Daoy (cell line): ENCODE measurements around the gene ZFP64. TPM values are rescaled to one million over a fixed set of nuclear protein-coding genes. Genes with fewer than 3 reads are reported as not detected.
"Not testable (repeated sequence)": the region's sequence is repeated elsewhere in the genome, so short reads cannot be mapped to it uniquely, and the experiment has no call there.

Experiments used
- DNase-seq: peaks from one replicate; pipeline ENCODE4 v3.0.0-alpha.2; 2015; ENCODE audit warnings: low read depth
- total RNA-seq: library from RNA; depleted of rRNA; stranded (reverse); fragments of >200 nt; shearing (Covaris generic); gene quantifications from 2 replicates; pipeline ENCODE4 v1.2.3, GENCODE V29; 2014; rRNA removed

Gene ZFP64
- 17.8 and 31.9 TPM in 2 replicates for total RNA-seq

DNA sequence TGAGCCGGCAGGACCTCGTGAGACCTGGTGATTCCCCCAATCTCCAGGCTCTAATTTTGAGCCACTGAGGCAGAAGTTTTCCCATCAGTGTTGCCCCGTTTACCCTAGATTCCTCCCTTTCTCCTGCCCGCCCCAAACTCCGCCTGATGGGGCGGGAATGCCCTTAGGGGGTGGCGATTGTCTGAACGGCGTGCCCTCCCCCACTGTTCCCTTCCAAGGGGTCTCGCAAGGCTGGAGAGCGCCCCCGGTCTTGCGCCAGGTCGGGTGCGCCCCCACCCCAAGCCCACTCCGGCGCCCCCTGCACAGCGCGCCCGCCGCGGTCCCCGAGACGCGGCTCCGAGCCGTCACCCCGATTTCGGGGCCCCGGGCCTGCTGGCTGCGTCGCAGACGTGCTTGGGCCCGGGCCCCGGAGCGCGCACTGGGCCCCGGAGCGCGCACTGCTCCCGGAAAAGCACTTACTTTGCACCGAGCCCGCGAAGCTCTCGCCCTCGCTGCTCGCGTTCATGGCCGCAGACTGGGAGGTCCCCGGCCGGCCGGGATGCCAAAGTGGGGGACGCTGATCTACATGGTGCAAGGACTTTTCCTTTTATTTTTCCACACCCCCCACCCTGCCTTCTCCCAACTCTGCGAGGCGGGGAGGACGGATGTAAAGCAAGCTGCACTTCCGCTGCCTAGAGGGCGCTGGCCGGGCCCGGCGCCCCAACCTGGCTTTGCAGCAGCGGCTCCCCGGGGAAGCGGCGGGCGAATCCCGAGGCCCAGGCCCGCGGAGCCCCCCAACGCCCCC, at the start of gene ZFP64:
ZFP64 (minus strand) TSS at position 648 of the 784 bp plus-strand sequence; CDS start at position 505, 143 bp downstream.
- peak; percentile 82 for DNase-seq

DNA sequence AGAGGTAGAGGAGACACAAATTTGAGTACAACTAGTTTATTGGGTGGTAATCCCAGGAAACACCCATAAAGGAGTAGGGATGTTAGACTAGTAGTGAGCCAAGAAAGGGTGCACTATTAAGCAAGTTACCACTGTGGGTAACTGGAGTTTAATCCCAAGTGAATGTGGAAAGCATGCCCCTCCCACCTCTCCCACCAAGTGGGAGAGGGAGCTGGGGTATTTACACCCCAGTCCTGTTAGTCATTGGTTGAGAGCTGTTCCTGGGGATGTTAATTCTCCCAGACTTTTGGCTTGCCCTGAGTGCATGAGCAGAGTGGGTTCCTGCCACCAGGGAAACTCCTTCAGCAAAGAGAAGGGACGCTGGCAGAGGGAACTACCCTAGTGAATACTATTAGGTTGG, 49.2 kb upstream of the ZFP64 start:
- DNase-seq: no peak

DNA sequence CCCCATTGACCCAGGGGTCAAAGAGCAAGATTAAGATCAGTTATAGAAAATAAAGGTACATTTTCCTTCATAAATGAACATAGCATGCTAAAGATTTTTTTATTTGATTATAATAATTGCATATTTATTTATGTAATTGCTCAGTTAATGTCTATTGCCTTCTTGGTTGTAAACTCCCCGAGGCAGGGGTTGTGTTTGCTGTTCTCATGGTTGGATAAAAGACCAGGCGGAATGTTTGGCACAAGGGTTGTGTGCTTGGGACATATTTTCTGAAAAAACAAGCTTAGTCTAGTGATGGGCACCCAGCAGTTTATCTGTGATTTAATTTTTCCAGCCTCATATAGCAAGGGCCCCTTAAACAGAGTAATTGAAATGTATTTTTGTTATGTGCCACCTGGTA, 47.5 kb upstream of the ZFP64 start:
- no peak for DNase-seq

GRCh38 chr20:52236292-52236691, 44.7 kb upstream of the ZFP64 start:
- DNase-seq: no peak

- no peak for DNase-seq
Measured at GRCh38 chr20:52235129-52235528, 43.5 kb upstream of the ZFP64 start.

- DNase-seq: no peak
Measured at GRCh38 chr20:52234302-52235045, 42.9 kb upstream of the ZFP64 start.

- DNase-seq: no peak
Measured at GRCh38 chr20:52231230-52231746, 39.7 kb upstream of the ZFP64 start.

DNA sequence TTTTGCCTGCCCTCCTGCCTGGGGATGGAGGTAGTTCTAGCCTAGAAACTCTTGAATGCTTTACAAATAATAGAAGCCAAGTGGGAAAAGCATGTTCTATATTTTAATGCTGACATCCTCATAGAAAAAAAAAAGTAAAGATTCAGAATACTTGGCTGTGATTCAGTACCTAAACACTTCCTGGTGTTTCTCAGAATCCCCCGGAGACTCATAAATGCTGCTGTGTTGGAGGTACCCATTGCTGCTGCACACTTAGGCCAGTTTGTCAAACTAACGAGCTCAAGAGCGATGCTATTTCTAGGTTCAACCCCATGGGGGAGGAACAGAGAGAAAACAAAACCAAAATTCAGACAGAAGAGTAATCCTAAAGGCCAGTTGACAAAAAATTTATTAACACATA, 38.8 kb upstream of the ZFP64 start:
- peak; percentile 69 for DNase-seq

DNA sequence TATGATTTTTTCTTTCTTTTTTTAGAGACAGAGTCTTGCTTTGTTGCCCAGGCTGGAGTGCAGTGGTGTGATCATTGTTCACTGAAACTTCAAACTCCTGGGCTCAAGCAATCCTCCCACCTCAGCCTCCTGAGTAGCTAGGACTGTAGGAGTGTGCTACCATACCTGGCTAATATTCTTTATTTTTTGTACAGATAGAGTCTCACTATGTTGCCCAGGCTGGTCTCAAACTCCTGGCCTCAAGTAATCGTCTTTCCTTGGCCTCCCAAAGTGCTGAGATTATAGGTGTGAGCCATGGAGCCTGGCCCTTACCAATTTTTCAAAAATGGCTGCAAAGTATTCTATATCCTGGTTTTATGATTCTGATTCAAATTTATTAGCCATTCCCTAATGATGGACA, 37.8 kb upstream of the ZFP64 start:
- DNase-seq: not testable (repeated sequence)

DNA sequence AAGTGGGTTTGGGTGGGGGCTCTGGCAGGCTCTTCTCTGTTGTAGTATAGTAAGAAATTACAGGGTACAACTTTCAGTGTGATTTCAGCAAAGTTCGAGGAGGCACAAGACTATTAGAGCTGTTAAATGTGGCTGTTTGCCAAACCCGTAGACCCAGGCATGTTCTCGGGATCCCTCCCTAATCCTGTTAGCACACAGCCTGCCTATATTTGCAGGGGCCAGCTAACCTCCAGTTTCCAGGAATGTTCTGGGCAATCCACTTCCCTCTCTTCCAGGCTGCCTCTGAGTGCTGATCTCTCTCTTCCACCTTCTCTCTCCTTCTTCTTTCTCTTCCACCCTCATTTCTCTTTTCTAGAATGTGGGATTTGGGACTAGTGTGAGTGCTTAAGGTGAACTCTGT, 34.8 kb upstream of the ZFP64 start:
- DNase-seq: no peak

DNA sequence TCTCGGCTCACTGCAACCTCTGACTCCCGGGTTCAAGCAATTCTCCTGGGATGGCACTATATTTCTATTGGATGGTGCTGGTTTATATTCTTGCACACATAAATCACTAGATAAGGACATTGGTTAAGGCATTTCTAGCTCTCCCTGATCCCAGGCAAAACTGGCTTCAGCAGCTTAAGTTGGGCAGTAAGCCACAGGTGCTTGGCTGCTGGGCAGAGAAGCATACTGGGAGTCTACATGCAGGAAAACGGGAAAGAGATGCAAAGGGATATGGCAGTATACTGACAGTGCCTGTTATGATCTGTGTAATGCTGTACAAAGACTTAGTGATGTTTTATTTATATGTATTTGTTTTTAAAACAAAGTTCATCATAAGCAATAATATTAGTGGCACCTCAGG, 33.3 kb upstream of the ZFP64 start:
- no peak for DNase-seq

DNA sequence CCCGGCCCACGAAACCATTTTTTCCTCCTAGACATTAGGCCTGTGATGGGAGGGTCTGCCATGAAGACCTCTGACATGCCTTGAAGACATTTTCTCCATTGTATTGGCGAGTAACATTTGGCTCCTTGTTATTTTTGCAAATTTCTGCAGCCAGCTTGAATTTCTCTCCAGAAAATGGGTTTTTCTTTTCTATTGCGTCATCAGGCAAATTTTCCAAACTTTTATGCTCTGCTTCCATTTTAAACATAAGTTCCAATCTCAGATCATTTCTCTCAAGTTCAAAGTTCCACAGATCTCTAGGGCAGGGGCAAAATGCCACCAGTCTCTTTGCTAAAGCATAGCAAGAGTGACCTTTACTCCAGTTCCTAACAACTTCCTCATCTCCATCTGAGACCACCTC, 29.8 kb upstream of the ZFP64 start:
- not testable (repeated sequence) for DNase-seq

DNA sequence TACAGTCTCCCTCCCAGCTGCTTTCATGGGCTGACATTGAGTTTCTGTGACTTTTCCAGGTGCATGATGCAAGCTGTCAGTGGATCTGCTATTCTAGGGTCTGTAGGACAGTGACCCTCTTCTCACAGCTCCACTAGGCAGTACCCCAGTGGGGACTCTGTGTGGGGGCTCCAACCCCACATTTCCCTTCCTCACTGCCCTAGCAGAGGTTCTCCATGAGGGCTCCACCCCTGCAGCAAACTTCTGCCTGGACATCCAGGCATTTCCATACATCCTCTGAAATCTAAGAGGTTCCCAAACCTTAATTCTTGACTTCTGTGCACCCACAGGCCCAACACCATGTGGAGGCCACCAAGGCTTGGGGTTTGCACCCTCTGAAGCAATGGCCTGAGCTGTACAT, 29.3 kb upstream of the ZFP64 start:
- DNase-seq: not testable (repeated sequence)

- DNase-seq: peak; percentile 3
Measured at GRCh38 chr20:52219441-52219840, 27.9 kb upstream of the ZFP64 start.

DNA sequence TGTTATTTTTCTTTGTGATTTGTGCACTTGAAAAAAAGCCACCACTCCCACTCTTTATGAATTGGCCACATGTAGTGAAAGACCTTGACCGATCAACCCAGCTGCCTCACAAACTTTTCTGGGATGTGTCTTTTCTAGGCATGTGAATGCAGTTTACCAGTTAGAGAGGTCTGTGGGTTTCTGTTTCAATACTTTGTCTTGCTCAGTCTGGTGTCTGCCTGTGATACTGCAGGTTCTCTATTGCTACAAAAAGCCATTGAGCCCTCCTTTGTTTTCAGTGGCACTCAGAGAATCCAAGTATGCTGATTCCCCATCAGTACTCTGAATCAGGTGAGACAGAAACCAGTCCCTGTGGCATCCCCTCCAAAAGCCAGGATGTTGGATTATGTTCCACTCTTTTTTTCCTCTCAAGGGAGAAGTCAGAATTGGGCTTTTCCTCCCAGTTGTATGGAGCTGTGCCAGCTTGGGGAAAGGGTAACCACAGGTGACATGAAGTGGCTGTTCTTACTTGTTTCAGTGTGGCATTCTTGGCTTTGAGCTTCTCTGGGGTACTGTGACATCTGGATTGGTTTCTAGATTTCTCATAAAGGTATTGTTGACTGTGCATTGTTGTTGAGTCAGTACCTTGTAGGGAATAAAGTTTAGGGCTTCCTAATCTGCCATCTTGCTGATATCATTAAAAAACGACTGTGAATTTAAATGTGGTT, 26.3 kb upstream of the ZFP64 start:
- no peak for DNase-seq

DNA sequence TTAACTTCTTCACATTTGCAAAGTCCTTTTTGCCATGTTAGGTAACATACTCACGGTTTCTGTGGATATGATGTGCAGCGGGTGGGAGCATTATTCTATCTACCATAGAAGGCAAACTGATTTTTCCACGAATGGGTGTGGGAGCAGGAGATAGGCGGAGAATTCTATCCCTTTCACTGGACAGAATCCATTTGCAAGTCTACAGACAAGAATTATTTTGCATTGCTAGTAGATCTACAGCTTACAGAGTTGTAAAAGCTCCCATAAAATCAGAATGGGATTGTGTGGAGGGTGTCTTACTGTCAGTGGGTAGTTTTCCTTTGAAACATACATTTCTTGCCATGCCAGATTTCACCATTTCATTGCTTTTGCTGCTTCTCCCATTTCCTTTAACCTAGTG, 22.4 kb upstream of the ZFP64 start:
- DNase-seq: no peak

- no peak for DNase-seq
Measured at GRCh38 chr20:52212943-52213342, 21.4 kb upstream of the ZFP64 start.

GRCh38 chr20:52210037-52210990, 18.7 kb upstream of the ZFP64 start:
- no peak for DNase-seq

DNA sequence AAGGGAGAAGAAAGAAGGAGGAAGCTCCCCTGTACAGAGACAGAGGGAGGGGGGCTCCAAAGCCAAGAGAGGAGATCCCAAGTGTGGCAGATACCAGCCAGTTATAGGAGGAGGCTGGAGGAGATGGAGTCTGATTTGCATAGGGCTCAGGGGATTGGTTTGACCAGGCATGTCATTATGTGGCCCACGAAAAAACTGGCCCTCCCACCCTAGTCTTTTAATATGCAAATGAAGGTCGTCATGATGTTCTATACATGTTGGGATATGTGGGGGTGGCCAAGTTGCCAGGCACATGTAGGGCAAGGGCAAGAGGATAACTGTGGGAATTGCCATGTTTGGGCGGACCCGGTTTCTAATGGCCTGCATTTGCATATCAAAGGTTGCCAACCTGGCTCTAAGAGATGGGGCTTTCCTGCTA, 17.6 kb upstream of the ZFP64 start:
- DNase-seq: no peak

GRCh38 chr20:52207020-52207810, 15.6 kb upstream of the ZFP64 start:
- DNase-seq: no peak
